Embryonic facial prominence (tissue), 1 donor: ENCODE results near the gene ZBTB4.

Experiments used
- DNase-seq: peaks from one replicate; pipeline ENCODE4 v3.0.0-alpha.2; 2016; ENCODE audit errors: extremely low spot score

ZBTB4 gene

GRCh38 chr17:7419819-7420610, 59.4 kb downstream of the ZBTB4 start, which contains the start of gene SPEM1:
Gene SPEM1, plus strand, starts transcription at chr17:7420324. Its CDS starts 61 bp downstream, at chr17:7420385.
- no peak for DNase-seq

GRCh38 chr17:7418472-7419152, 60.8 kb downstream of the ZBTB4 start:
- DNase-seq, result no peak

- DNase-seq, result no peak
These were observed 62.3 kb downstream of the ZBTB4 start for GRCh38 chr17:7417056-7417655.

- no peak for DNase-seq
These were observed 63.1 kb downstream of the ZBTB4 start for GRCh38 chr17:7416323-7416722.

GRCh38 chr17:7415784-7416183, 63.6 kb downstream of the ZBTB4 start:
- no peak for DNase-seq

GRCh38 chr17:7414837-7415236, 64.6 kb downstream of the ZBTB4 start:
- no peak for DNase-seq

- DNase-seq, result no peak
These were observed 66.0 kb downstream of the ZBTB4 start for GRCh38 chr17:7413346-7413985.

GRCh38 chr17:7411427-7411750, 68.0 kb downstream of the ZBTB4 start:
- DNase-seq, result no peak

- DNase-seq, result no peak
These were observed 68.6 kb downstream of the ZBTB4 start for GRCh38 chr17:7410634-7411426.

GRCh38 chr17:7409716-7410115, 69.7 kb downstream of the ZBTB4 start:
- no peak for DNase-seq
